Suppressor macrophage treated with lipopolysaccharide for 1 hour (primary cell): ENCODE measurements around the gene CMIP.

Source experiments
- DNase-seq, 3 donors: peaks; one replicate each; pipeline ENCODE4 v3.0.0-alpha.2; 2020 to 2022

CMIP gene

DNA sequence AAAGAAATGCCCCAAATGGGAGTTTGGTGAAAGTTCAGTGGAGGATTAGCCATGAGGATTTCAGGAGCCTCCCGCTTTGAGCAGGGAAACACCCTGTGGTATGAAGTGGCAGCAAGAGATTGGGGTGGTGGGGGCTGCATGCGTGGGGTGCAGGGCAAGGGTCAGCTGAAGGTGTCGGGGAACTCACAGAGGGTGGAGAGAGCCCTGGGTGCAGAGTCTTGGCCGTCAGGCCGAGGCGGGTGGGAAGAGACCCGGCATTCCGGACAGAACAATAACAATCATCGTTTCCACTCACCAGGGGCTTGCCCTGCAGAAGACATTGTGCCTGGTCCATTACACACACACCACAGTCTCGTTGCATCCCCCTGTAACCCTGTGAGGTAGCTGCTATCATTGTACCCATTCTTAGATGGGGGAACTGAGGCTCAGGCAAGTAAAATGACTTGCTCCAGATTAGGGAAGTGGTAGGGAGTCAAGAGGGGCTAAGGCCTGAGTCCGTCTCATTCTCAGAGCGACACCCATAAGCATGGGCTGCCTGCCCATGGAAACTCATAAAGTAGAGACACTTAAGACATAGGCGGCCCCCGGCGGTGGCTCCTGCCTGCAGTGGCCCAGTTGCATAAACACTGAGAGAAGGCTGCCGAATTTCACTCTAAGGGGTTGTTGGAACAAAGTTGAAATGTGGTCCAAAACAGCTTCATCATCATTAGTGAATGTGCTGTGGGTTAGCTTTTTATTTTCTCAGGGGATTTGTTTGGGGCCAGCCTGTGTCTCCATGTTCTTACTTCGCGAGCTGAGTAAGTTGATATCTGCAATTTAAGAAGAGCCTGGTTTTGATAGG is 93.3 kb downstream of the CMIP start:
- no peak for DNase-seq

GRCh38 chr16:81539009-81539758 is 94.6 kb downstream of the CMIP start:
- DNase-seq = no peak

DNA sequence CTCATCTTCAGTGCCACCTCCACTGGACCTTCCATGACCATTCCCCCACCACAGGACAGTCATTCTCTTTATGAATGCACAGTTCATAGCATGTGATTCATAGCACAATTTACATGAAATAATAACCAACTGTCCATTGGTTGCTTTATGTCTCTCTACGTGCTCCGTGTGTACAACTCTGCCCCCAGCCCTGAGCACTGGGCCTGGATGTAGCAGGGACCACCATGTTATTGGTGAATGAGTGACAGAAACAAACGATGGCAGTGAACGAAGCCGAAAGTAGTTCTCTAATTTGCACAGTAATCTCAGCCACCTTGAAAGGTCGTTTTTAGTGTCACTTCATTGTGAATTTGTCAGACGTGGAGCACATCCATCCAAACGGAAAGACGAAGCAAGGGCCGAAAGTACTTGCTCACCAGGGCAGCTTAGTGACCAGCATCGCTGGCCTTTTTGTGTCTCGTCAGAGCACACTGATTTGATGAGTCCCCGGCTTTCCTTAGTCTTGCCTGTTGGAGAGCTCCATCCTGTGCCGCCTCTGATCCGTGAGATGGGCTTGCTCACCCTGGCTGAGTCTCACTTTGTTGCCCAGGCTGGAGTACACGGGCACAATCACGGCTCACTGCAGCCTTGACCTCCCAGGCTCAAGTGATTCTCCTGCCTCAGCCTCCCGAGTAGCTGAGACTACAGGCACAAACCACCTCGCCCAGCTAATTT is 95.3 kb downstream of the CMIP start:
- no peak for DNase-seq

- DNase-seq = no peak
Observed at GRCh38 chr16:81541314-81541713, 96.7 kb downstream of the CMIP start.

- no peak for DNase-seq
Observed at GRCh38 chr16:81542609-81543570, 98.3 kb downstream of the CMIP start.

DNA sequence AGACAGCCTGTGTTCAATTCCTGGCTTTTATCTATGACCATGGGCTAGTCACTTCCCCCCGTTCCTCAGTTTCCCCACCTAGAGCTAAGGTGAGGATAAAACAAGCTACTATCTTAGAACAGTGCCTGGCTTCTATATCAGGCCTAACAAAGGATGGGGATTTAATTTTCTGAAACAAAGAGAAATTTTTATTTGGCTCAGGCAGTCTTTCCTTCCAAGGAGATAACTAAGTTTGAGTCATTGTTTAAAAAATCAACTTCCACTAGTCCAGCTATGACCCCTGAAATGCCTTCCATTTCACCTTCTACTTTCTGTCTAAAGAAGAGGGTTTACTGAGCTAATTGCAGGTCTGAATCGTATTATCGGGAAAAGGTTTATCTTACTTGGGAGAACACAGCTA is 99.0 kb downstream of the CMIP start:
- DNase-seq = no peak

- DNase-seq = peak; percentile 38 to 44 (median 40)
Observed at GRCh38 chr16:81544261-81544660, 99.7 kb downstream of the CMIP start.

DNA sequence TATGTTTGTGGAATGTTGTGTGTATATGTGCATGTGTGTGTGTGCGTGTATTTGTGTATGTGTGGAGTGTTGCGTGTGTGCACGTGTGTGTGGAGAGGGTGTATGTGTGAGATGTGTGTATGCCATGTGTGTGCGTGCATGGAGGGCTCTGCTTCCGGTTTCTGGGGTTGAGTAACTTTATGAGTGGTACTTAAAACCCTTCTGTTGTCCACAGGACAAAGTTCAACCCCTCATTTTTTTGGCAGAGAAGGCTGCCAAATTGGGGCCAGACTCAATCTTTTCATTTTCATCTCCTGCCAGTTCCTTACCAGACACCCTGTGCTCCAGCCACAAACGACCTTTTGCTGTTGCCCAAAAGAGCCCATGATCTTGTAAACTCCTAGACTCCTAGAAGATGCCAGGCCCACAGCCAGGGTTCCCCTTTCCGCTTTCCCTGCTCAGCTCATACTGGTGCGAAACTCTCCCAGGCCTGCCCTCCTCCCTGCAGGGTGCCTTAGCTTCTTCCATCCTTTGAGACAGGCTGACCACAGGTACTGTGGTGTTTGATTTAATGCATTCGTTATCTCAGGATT is 100.2 kb downstream of the CMIP start:
- peak; percentile 36 to 42 (median 39) for DNase-seq

GRCh38 chr16:81545470-81546250 is 101.1 kb downstream of the CMIP start:
- no peak for DNase-seq

- DNase-seq = no peak
Observed at GRCh38 chr16:81546781-81547180, 102.2 kb downstream of the CMIP start.

- peak; percentile 34 to 70 (median 61) for DNase-seq
Observed at GRCh38 chr16:81547194-81547938, 102.8 kb downstream of the CMIP start.

- no peak for DNase-seq
Observed at GRCh38 chr16:81547939-81548216, 103.3 kb downstream of the CMIP start.

DNA sequence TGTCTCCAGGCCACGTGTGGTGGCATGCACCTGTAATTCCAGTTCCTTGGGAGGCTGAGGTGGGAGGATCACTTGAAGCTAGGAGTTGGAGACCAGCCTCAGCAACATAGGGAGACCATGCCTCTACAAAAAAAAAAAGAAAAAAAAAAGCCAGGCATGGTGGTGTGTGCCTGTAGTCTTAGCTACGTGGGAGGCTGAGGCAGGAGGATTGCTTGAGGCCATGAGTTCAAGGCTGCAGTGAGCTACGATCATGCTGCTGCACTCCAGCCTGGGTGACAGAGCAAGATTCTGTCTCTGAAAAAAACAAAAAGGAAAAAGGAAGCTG is 103.9 kb downstream of the CMIP start:
- DNase-seq = peak in 1 of 3 donors; percentile 35

- peak; percentile 41 to 59 (median 56) for DNase-seq
Observed at GRCh38 chr16:81548876-81549546, 104.4 kb downstream of the CMIP start.

- DNase-seq = no peak
Observed at GRCh38 chr16:81549547-81550431, 105.2 kb downstream of the CMIP start.

DNA sequence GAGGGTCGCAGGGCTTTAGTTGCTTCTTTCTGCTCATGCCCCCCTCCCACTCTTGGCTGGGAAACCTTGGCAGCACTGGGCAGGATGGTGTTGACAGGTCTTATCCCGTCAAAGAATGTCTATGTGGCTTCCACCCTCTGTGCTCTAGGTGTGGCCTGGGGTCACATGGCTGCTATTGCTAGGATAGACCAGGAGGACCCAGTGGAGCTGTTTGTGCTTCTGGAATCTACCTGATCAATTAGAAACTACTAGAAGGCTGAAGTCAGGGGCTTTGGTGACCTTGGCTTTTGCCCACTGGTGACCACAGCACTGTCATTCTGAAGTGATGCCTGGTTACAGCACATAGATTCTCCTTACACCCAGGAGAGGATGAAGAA is 105.8 kb downstream of the CMIP start:
- no peak for DNase-seq

GRCh38 chr16:81551151-81551808 is 106.7 kb downstream of the CMIP start:
- DNase-seq = peak; percentile 84 to 90 (median 84)

DNA sequence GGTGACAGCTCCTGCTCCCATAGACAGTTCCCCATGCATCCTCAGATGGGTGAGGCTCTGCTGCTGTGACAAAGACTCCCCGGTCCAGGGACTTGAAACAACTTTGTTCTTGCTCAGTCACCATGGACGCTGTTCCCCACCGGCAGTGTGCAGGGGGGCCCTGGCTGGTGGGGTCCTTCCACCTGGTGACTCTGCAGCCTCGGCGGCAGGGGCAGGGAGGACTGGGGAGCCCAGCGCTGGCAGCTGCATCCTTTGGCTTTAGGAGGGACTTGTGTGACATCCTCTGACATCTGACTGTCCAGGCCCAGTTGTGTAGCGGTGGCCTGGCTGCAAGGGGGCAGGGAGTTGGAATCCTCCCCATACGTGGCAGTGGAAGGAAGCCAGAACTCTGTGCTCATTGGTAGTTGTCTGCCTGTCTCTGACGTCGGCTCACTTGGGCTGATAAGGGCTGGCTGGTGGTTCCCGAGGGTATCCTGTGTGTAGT is 107.3 kb downstream of the CMIP start:
- DNase-seq = peak in 1 of 3 donors; percentile 25
